HEK293 (cell line): ENCODE data around the gene TRIM2.

Experiments used
- CTCF ChIP-seq: fragments of 450-650 bp; formaldehyde crosslinking; IDR thresholded peaks from 2 replicates; pipeline ENCODE4 v1.5.1; 2016; ENCODE audit warnings: missing biosample characterization, missing genetic modification characterization
- GLI2 ChIP-seq: fragments of 450-650 bp; formaldehyde crosslinking; IDR thresholded peaks from 2 replicates; pipeline ENCODE4; 2017; ENCODE audit warnings: missing biosample characterization, missing genetic modification characterization, low read depth, borderline replicate concordance
- HOXA7 ChIP-seq: sonication (generic); formaldehyde crosslinking; IDR thresholded peaks from 2 replicates; pipeline ENCODE4 v1.8.1; 2022; ENCODE audit warnings: missing genetic modification reagents, borderline replicate concordance
- KLF7 ChIP-seq: fragments of 450-650 bp; formaldehyde crosslinking; IDR thresholded peaks from 2 replicates; pipeline ENCODE4 v1.5.1; 2016; ENCODE audit warnings: missing biosample characterization, missing genetic modification characterization, borderline replicate concordance
- SALL2 ChIP-seq: fragments of 450-650 bp; formaldehyde crosslinking; IDR thresholded peaks from 2 replicates; pipeline ENCODE4 v1.5.0; 2017; ENCODE audit warnings: missing biosample characterization, mild to moderate bottlenecking, missing genetic modification characterization, borderline replicate concordance
- SCRT2 ChIP-seq: fragments of 450-650 bp; formaldehyde crosslinking; IDR thresholded peaks from 2 replicates; pipeline ENCODE4 v1.5.1; 2016; ENCODE audit warnings: missing biosample characterization, missing genetic modification characterization
- ZNF214 ChIP-seq: fragments of 450-650 bp; formaldehyde crosslinking; IDR thresholded peaks from 2 replicates; pipeline ENCODE4 v1.5.1; 2017; ENCODE audit warnings: missing biosample characterization, mild to moderate bottlenecking, missing genetic modification characterization, borderline replicate concordance
- ZNF274 ChIP-seq, 2 experiments: fragments of 200-500 bp in 1 of 2; fragments of 450-650 bp in 1 of 2; sonication (Bioruptor generic) in 1 of 2; formaldehyde crosslinking in 1 of 2; IDR thresholded peaks; 2 replicates each; pipeline versions ENCODE4 v1.5.1 to v1.6.1; 2014 to 2016; ENCODE audit warnings: borderline replicate concordance in 1 of 2, inconsistent platforms in 1 of 2, low read length in 1 of 2, missing biosample characterization in 1 of 2, missing genetic modification characterization in 1 of 2
- ZNF449 ChIP-seq: fragments of 450-650 bp; formaldehyde crosslinking; IDR thresholded peaks from 2 replicates; pipeline ENCODE4 v1.5.1; 2017; ENCODE audit warnings: missing biosample characterization, mild to moderate bottlenecking, missing genetic modification characterization, moderate library complexity
- ZNF561 ChIP-seq: fragments of 450-650 bp; IDR thresholded peaks from 2 replicates; pipeline ENCODE4 v1.5.1; 2018; ENCODE audit warnings: missing biosample characterization, missing genetic modification characterization, borderline replicate concordance
- ZNF623 ChIP-seq: fragments of 450-650 bp; formaldehyde crosslinking; IDR thresholded peaks from 2 replicates; pipeline ENCODE4 v1.5.1; 2016; ENCODE audit warnings: missing biosample characterization, missing genetic modification characterization

GRCh38 chr4:153222707-153223426 is 18.6 kb downstream of the TRIM2 start:
- peak; percentile 65; the same call in 1 of the 2 replicates for TF ChIP-seq CTCF (tag by site-specific recombination)
- TF ChIP-seq ZNF274 (IDR thresholded peaks at IDR 0.05; ENCODE audit: low read length): no peak
- TF ChIP-seq ZNF274 (tag by site-specific recombination; IDR thresholded peaks at IDR 0.05; ENCODE audit: borderline replicate concordance): no peak
- TF ChIP-seq KLF7 (tag by site-specific recombination): no peak
- no peak for TF ChIP-seq GLI2 (tag by site-specific recombination)
- peak; percentile 86 for TF ChIP-seq SCRT2 (tag by site-specific recombination)
- TF ChIP-seq SALL2: no peak
- TF ChIP-seq ZNF449 (tag by site-specific recombination): no peak
- no peak for TF ChIP-seq ZNF561 (tag by site-specific recombination)
- TF ChIP-seq HOXA7 (CRISPR knock-in tag): no peak
- TF ChIP-seq ZNF214 (tag by site-specific recombination): no peak
- TF ChIP-seq ZNF623 (tag by site-specific recombination): no peak
